Osteocyte (in vitro differentiated cells): Measurements from ENCODE around the gene CRTC3. TPM values are rescaled to one million over a fixed set of nuclear protein-coding genes. Genes with fewer than 3 reads are reported as not detected.
"Not testable (repeated sequence)": the region's sequence is repeated elsewhere in the genome, so short reads cannot be mapped to it uniquely, and the experiment has no call there.

ENCODE experiments used
- DNase-seq: peaks from one replicate; pipeline ENCODE4 v3.0.0; 2021; ENCODE audit warnings: mixed read lengths; ENCODE audit not compliant: unreplicated experiment; ENCODE audit errors: extremely low spot score
- H3K27ac Mint-ChIP-seq: one replicate; pipeline ENCODE4 v1.8.0; 2021; ENCODE audit warnings: mild to moderate bottlenecking, mixed read lengths; ENCODE audit not compliant: unreplicated experiment
- H3K27me3 Mint-ChIP-seq: one replicate; pipeline ENCODE4 v1.8.0; 2021; ENCODE audit warnings: mixed read lengths; ENCODE audit not compliant: unreplicated experiment
- H3K36me3 Mint-ChIP-seq: one replicate; pipeline ENCODE4 v1.8.0; 2021; ENCODE audit warnings: mixed read lengths; ENCODE audit not compliant: unreplicated experiment
- H3K4me1 Mint-ChIP-seq: one replicate; pipeline ENCODE4 v1.8.0; 2021; ENCODE audit warnings: mixed read lengths; ENCODE audit not compliant: unreplicated experiment
- H3K4me3 Mint-ChIP-seq: one replicate; pipeline ENCODE4 v1.8.0; 2021; ENCODE audit warnings: mild to moderate bottlenecking, moderate library complexity, mixed read lengths; ENCODE audit not compliant: unreplicated experiment
- H3K9me3 Mint-ChIP-seq: one replicate; pipeline ENCODE4 v1.8.0; 2021; ENCODE audit warnings: mixed read lengths; ENCODE audit not compliant: unreplicated experiment
- CTCF ChIP-seq: fragments of 200-600 bp; sonication (generic); IDR thresholded peaks from 2 replicates; pipeline ENCODE4 v1.5.0; 2021; ENCODE audit warnings: antibody characterized with exemption, mild to moderate bottlenecking, moderate library complexity
- total RNA-seq: library from RNA; stranded (reverse); gene quantifications from 2 replicates; pipeline ENCODE4 v1.2.1, GENCODE V29; 2021

CRTC3 gene
- total RNA-seq, 1 donor from 2014 or later: 48.6 TPM

GRCh38 chr15:90648137-90649070 lies 118.7 kb downstream of the CRTC3 start:
- H3K36me3 Mint-ChIP-seq: peaks cover 5% of the 10 kb centered on the region
- no peak for DNase-seq
- H3K9me3 Mint-ChIP-seq: no peaks in the 10 kb centered on the region
- H3K27me3 Mint-ChIP-seq: no peaks in the 10 kb centered on the region
- no peak overlapping the region for H3K4me3 Mint-ChIP-seq
- peak; percentile 95 for TF ChIP-seq CTCF
- H3K4me1 Mint-ChIP-seq: peaks cover 21% of the 10 kb centered on the region
- no peak overlapping the region for H3K27ac Mint-ChIP-seq

DNA sequence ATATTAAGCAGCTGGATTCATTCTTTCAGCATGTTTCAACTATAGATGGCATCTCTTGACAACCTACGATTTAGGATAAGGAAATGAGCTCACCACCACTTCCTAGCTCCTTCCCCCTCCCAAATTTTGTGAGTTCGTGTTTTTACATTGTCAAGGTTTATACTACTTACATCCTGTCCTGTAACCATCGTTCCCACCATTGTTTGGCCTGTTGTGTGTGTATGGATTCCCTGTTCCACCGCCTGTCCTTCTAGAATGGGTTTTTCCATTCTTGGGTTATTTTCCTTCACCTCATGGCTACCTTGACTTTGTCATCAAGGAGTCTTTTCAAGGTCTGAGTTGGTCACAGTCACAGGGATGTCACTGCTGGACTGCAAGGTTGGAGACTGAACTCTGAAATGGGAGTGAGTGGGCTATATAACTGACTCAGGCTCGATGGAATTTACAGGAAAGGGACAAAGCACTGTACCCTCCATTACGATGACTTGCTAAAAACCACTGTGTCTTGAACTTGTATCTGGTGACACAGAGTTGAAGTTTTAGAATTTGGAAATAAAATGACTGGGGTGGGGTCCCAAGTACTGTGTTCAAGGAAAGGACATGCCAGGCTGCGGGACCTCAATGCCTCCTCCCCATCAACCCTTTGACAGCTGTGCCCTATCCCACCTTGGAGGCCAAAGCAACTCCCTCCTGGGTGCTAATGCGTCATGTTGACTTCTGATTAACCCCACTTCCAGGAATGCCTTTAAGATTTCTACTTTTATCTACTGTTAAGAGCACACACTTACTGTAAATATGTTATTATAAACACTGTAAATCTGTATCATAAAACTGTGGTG lies 120.6 kb downstream of the CRTC3 start:
- Mint-ChIP-seq H3K27me3 (no peaks in the 10 kb centered on the region), H3K4me3 (no peak overlapping the region)
- no peak for TF ChIP-seq CTCF

GRCh38 chr15:90650956-90651689 lies 121.4 kb downstream of the CRTC3 start:
- peaks cover 16% of the 10 kb centered on the region for H3K4me1 Mint-ChIP-seq

More for the DNA sequence above, 120.6 kb downstream of the CRTC3 start:
- DNase-seq: no peak
- Mint-ChIP-seq H3K36me3 (no peaks in the 10 kb centered on the region), H3K4me1 (peaks cover 19% of the 10 kb centered on the region), H3K27ac (peak overlapping the region; percentile 36), H3K9me3 (no peaks in the 10 kb centered on the region)

GRCh38 chr15:90654233-90655136 lies 124.8 kb downstream of the CRTC3 start:
- TF ChIP-seq CTCF: no peak
- H3K4me1 Mint-ChIP-seq: peaks cover 10% of the 10 kb centered on the region
- H3K9me3 Mint-ChIP-seq: no peaks in the 10 kb centered on the region
- H3K27me3 Mint-ChIP-seq: no peaks in the 10 kb centered on the region
- H3K4me3 Mint-ChIP-seq: no peak overlapping the region
- no peaks in the 10 kb centered on the region for H3K36me3 Mint-ChIP-seq
- no peak overlapping the region for H3K27ac Mint-ChIP-seq
- no peak for DNase-seq

More at GRCh38 chr15:90650956-90651689, 121.4 kb downstream of the CRTC3 start:
- DNase-seq: no peak
- H3K27me3 Mint-ChIP-seq: no peaks in the 10 kb centered on the region
- H3K36me3 Mint-ChIP-seq: no peaks in the 10 kb centered on the region
- TF ChIP-seq CTCF: no peak
- H3K4me3 Mint-ChIP-seq: no peak overlapping the region
- H3K27ac Mint-ChIP-seq: no peak overlapping the region
- H3K9me3 Mint-ChIP-seq: no peaks in the 10 kb centered on the region

GRCh38 chr15:90657520-90658172 lies 127.9 kb downstream of the CRTC3 start:
- peaks cover 19% of the 10 kb centered on the region for H3K4me1 Mint-ChIP-seq
- not testable (repeated sequence) for DNase-seq, H3K4me3 Mint-ChIP-seq, H3K9me3 Mint-ChIP-seq, H3K27ac Mint-ChIP-seq, H3K36me3 Mint-ChIP-seq, H3K27me3 Mint-ChIP-seq
